Uterus (tissue), 2 donors: ENCODE results near the gene PLCB3.

Experiments used
- POLR2A ChIP-seq, 2 donors: fragments of 450-650 bp; IDR thresholded peaks; one replicate each; pipeline ENCODE4 v1.6.1; 2016; ENCODE audit warnings: antibody characterized with exemption in 2 of 2, mild to moderate bottlenecking in 1 of 2, moderate library complexity in 1 of 2
- TF ChIP-seq, protein P1 (sequence below), 4 experiments: fragments of 200-600 bp in 2 of 4; fragments of 450-650 bp in 2 of 4; sonication (generic) in 2 of 4; IDR thresholded peaks; one replicate each; pipeline ENCODE4 v1.5.1; 2016 to 2019; ENCODE audit warnings: antibody characterized with exemption in 4 of 4, mild to moderate bottlenecking in 2 of 4, moderate library complexity in 1 of 4

GRCh38 chr11:64268025-64268892, 16.9 kb downstream of the PLCB3 start:
- TF ChIP-seq, protein P1, sequence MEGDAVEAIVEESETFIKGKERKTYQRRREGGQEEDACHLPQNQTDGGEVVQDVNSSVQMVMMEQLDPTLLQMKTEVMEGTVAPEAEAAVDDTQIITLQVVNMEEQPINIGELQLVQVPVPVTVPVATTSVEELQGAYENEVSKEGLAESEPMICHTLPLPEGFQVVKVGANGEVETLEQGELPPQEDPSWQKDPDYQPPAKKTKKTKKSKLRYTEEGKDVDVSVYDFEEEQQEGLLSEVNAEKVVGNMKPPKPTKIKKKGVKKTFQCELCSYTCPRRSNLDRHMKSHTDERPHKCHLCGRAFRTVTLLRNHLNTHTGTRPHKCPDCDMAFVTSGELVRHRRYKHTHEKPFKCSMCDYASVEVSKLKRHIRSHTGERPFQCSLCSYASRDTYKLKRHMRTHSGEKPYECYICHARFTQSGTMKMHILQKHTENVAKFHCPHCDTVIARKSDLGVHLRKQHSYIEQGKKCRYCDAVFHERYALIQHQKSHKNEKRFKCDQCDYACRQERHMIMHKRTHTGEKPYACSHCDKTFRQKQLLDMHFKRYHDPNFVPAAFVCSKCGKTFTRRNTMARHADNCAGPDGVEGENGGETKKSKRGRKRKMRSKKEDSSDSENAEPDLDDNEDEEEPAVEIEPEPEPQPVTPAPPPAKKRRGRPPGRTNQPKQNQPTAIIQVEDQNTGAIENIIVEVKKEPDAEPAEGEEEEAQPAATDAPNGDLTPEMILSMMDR (IDR thresholded peaks at IDR 0.05), result peak in 1 of 4 experiments; percentile 32
- no peak for TF ChIP-seq POLR2A (IDR thresholded peaks at IDR 0.05)
